ENCODE measurements around the gene FLYWCH2.

DNA sequence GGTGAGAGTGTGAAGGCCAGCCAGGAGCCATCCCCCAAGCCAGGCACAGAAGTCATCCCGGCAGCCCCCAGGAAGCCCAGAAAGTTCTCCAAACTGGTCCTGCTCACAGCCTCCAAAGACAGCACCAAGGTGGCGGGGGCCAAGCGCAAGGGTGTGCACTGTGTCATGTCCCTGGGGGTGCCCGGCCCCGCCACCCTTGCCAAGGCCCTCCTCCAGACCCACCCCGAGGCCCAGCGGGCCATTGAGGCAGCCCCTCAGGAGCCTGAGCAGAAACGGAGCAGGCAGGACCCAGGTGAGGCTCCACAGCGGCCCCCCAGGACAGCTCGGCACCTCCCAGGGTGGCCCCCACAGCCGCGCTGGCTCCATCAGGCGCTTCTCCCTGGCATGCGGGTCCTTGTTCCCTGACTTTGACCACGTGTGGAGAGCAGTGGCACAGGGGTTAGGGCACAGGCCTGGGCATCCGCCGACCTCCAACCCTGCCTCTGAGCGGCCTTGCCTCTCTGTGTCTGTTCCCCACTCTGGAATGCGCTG lies 13.5 kb downstream of the FLYWCH2 start:
- TF ChIP-seq, protein P1, sequence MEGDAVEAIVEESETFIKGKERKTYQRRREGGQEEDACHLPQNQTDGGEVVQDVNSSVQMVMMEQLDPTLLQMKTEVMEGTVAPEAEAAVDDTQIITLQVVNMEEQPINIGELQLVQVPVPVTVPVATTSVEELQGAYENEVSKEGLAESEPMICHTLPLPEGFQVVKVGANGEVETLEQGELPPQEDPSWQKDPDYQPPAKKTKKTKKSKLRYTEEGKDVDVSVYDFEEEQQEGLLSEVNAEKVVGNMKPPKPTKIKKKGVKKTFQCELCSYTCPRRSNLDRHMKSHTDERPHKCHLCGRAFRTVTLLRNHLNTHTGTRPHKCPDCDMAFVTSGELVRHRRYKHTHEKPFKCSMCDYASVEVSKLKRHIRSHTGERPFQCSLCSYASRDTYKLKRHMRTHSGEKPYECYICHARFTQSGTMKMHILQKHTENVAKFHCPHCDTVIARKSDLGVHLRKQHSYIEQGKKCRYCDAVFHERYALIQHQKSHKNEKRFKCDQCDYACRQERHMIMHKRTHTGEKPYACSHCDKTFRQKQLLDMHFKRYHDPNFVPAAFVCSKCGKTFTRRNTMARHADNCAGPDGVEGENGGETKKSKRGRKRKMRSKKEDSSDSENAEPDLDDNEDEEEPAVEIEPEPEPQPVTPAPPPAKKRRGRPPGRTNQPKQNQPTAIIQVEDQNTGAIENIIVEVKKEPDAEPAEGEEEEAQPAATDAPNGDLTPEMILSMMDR (conservative IDR thresholded peaks at IDR 0.05; ENCODE audit: low read depth in 2 of 2) = no peak
- TF ChIP-seq ZNF462 (CRISPR knock-in tag; IDR thresholded peaks at IDR 0.05) (no peak), POLR2AphosphoS5 (IDR thresholded peaks at IDR 0.05; ENCODE audit: low read depth) (no peak)
